Upper lobe of right lung (tissue), 1 donor: Measurements from ENCODE around the gene TMEM163. TPM values are rescaled to one million over a fixed set of nuclear protein-coding genes. Genes with fewer than 3 reads are reported as not detected.

Source experiments
- ATAC-seq: fragments of 200-7000 bp; cut with Tn5 transposase; one replicate; pipeline ENCODE4 v1.9.1; 2020; ENCODE audit warnings: mild to moderate bottlenecking, moderate library complexity
- DNase-seq: peaks from one replicate; pipeline ENCODE4 v3.0.0-alpha.2; 2020
- H3K27ac ChIP-seq: fragments of 200-600 bp; one replicate; pipeline ENCODE4 v1.8.0; 2022
- H3K27me3 ChIP-seq: fragments of 200-600 bp; one replicate; pipeline ENCODE4 v1.8.0; 2022; ENCODE audit warnings: mild to moderate bottlenecking
- H3K36me3 ChIP-seq: fragments of 200-600 bp; one replicate; pipeline ENCODE4 v1.8.0; 2022
- H3K4me1 ChIP-seq: fragments of 200-600 bp; one replicate; pipeline ENCODE4 v1.8.0; 2022
- H3K4me3 ChIP-seq: fragments of 200-600 bp; one replicate; pipeline ENCODE4 v1.8.0; 2022; ENCODE audit warnings: mild to moderate bottlenecking
- H3K9me3 ChIP-seq: fragments of 200-600 bp; one replicate; pipeline ENCODE4 v1.8.0; 2022
- CTCF ChIP-seq: fragments of 200-600 bp; IDR thresholded peaks from one replicate; pipeline ENCODE4 v1.8.0; 2022; ENCODE audit warnings: antibody characterized with exemption
- intact Hi-C: fragments of 100-400 bp; cut with DNase I; formaldehyde crosslinking; loops from one replicate; pipeline ENCODE4 v1.11.0; 2022
- total RNA-seq: library from RNA; stranded (reverse); fragmentation: NEBNext Ultra II Directional; extraction: Animal tissue kit (Norgen Biotek cat#: 25700); gene quantifications from one replicate; pipeline ENCODE4 v1.2.1, GENCODE V29; 2021
- donor health status: DM: no; HTN: yes; CAD: no; lungs with severe emphysema.

The TMEM163 gene
- total RNA-seq, 1 donor from 2014 or later = 34.6 TPM

- H3K4me1 ChIP-seq = no peaks in the 10 kb centered on the region
- ATAC-seq (no peak), DNase-seq (no peak)
- TF ChIP-seq CTCF = no peak
- no peak overlapping the region for H3K27ac ChIP-seq
- no peaks in the 10 kb centered on the region for H3K27me3 ChIP-seq
- no peaks in the 10 kb centered on the region for H3K9me3 ChIP-seq
- no peaks in the 10 kb centered on the region for H3K36me3 ChIP-seq
- intact Hi-C loops = no loop called here
- no peak overlapping the region for H3K4me3 ChIP-seq
Measured at GRCh38 chr2:134468776-134469175, 250.0 kb downstream of the TMEM163 start.

GRCh38 chr2:134468164-134468563 lies 250.6 kb downstream of the TMEM163 start:
- Histone ChIP-seq H3K4me1 (no peaks in the 10 kb centered on the region), H3K27me3 (no peaks in the 10 kb centered on the region), H3K27ac (no peak overlapping the region), H3K9me3 (no peaks in the 10 kb centered on the region), H3K36me3 (no peaks in the 10 kb centered on the region), H3K4me3 (no peak overlapping the region)
- DNase-seq (no peak), ATAC-seq (no peak)
- intact Hi-C loops = no loop called here
- TF ChIP-seq CTCF = no peak

GRCh38 chr2:134466141-134466540 lies 252.7 kb downstream of the TMEM163 start:
- TF ChIP-seq CTCF = peak; percentile 18
- H3K36me3 ChIP-seq = no peaks in the 10 kb centered on the region
- no peaks in the 10 kb centered on the region for H3K27me3 ChIP-seq
- H3K4me1 ChIP-seq = no peaks in the 10 kb centered on the region
- no peak overlapping the region for H3K4me3 ChIP-seq
- no peak overlapping the region for H3K27ac ChIP-seq
- no peak for DNase-seq
- intact Hi-C loops = no loop called here
- ATAC-seq = no peak
- no peaks in the 10 kb centered on the region for H3K9me3 ChIP-seq

GRCh38 chr2:134465228-134466105 lies 253.3 kb downstream of the TMEM163 start:
- H3K4me1 ChIP-seq = no peaks in the 10 kb centered on the region
- no peak for ATAC-seq
- H3K4me3 ChIP-seq = no peak overlapping the region
- H3K27me3 ChIP-seq = no peaks in the 10 kb centered on the region
- no peak for DNase-seq
- no peaks in the 10 kb centered on the region for H3K36me3 ChIP-seq
- H3K27ac ChIP-seq = no peak overlapping the region
- H3K9me3 ChIP-seq = no peaks in the 10 kb centered on the region
- intact Hi-C loops = no loop called here
- no peak for TF ChIP-seq CTCF

GRCh38 chr2:134463699-134464022 lies 255.1 kb downstream of the TMEM163 start:
- Histone ChIP-seq H3K27me3 (no peaks in the 10 kb centered on the region), H3K9me3 (no peaks in the 10 kb centered on the region), H3K27ac (no peak overlapping the region), H3K4me1 (no peaks in the 10 kb centered on the region), H3K36me3 (no peaks in the 10 kb centered on the region), H3K4me3 (no peak overlapping the region)
- no peak for TF ChIP-seq CTCF
- intact Hi-C loops = no loop called here
- no peak for DNase-seq
- no peak for ATAC-seq
